GM19468 (cell line): Measurements from ENCODE around the gene ZNF727.
"Not testable (repeated sequence)": the region's sequence is repeated elsewhere in the genome, so short reads cannot be mapped to it uniquely, and the experiment has no call there.

Source experiments
- ATAC-seq: cut with Tn5 transposase; IDR thresholded peaks from one replicate; pipeline ENCODE4 v1.9.1; 2021; ENCODE audit warnings: mild to moderate bottlenecking, moderate library complexity, moderate number of reproducible peaks; ENCODE audit not compliant: unreplicated experiment; ENCODE audit errors: extremely low read depth

Gene ZNF727

DNA sequence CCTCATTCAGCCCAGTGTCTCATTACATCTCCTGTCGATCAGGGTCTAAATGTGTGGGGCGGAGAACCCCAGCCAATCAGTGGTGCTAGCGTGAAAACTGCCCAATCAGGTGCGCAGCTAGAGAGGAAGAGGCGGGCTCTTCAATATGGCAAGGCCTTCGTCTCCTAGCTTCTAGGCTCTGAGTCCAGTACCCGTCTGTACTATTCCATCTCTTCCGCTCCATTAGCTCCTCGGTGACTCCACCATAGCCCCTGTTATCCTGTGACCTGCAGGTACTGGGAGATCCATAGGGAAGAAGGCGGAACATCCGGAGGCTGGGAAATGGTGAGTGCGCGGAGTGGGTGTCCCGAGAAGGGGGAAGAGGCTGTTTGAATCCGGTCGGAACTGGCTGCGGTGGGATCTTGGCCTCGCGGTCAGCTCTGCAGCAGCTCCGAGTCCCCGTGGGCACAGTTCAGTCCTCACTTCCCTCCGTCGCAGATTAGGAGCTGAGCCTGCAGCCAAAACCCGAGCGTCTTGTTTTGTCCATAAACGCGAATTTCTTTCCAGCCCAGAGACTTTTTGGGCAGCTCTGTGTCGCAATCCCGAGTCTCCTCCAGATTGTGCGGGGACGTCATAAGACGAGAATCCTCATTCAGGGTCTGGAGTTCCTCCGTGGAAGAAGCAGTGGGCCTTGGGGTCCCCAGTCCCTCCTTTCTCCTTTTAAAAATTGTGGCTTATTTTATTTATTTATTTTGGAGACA, at the start of gene ZNF727:
ZNF727 (plus strand) TSS at position 134 of the 740 bp plus-strand sequence; CDS start at position 322, 188 bp downstream.
- no peak for ATAC-seq

DNA sequence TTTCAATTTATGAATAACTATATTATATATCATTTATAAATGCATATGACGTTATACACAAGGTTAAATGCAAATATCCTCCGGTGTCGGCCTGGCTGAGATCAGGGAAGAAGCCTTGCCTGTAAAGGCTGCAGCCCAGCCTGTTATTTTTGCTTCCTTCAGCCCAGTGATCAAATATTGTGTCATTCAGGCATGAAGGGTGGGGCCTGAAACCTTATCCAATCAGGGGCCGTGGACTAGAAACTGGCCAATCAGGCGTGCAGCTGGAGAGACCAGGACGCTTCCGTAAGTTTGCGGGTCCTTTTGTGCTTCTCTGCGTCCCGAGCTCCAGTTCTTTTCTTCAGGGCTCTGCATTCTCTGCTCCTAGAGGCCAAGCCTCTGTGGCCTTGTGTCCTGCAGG, 46.7 kb upstream of the ZNF727 start, which contains the start of gene ZNF722:
ZNF722 (plus strand) TSS at position 301 of the 400 bp plus-strand sequence. CDS start 113 bp downstream, outside the sequence.
- no peak for ATAC-seq

DNA sequence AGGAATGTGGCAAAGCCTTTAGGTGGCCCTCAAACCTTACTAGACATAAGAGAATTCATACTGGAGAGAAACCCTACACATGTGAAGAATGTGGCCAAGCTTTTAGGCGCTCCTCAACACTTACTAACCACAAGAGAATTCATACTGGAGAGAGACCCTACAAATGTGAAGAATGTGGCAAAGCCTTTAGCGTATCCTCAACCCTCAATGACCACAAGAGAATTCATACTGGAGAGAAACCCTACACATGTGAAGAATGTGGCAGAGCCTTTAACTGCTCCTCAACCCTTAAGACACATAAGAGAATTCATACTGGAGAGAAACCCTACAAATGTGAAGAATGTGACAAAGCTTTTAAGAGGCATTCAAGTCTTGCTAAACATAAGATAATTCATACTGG, 29.7 kb upstream of the ZNF727 start:
- not testable (repeated sequence) for ATAC-seq

DNA sequence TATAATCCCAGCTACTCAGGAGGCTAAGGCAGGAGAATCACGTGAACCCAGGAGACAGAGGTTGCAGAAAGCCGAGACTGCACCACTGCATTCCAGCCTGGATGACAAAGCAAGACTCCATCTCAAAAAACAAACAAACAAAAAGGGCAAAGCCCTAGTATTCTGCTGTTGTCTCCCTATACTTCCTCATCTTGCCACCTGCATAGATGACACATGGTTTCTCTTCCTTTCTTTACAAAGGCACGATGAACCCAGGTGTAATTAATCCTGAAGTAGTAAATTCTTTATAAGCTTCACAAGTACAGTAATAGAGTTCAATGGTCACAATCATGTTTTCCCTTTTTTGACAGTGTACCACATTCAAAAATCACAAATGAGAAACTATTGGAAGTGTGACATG, 9.8 kb upstream of the ZNF727 start:
- no peak for ATAC-seq

DNA sequence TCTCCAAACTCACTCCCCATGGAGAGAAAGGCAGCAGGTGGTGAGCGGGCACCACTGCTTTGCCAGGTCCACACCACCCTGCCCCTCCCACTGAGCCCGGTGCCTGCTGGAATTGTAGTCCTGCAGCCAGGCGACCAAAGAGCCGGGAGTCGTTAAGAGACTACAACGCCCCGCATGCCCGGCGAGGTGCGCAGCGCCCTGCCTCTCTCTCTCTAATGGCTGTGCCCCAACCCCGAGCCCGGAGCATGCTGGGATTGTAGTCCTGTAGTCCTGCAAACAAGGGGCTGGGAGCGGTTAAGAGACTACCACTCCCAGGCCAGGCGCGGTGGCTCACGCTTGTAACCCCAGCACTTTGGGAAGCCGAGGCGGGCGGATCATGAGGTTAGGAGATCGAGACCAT, 8.1 kb upstream of the ZNF727 start:
- no peak for ATAC-seq

DNA sequence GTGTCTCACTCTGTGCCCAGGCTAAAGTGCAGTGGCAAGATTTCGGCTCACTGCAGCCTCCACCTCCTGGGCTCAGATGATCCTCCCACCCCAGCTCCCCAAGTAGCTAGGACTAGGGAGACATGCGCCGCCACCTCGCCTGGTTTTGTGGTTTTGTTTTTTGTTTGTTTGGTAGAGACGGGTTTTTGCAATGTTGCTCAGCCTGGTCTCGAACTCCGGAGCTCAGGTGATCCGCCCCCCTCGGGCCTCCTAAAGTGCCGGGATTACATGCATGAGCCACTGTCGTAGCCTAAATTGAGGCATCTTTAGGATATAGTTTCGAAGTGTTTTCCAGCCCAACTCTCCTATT, 781 bp downstream of the ZNF727 start:
- ATAC-seq = no peak

DNA sequence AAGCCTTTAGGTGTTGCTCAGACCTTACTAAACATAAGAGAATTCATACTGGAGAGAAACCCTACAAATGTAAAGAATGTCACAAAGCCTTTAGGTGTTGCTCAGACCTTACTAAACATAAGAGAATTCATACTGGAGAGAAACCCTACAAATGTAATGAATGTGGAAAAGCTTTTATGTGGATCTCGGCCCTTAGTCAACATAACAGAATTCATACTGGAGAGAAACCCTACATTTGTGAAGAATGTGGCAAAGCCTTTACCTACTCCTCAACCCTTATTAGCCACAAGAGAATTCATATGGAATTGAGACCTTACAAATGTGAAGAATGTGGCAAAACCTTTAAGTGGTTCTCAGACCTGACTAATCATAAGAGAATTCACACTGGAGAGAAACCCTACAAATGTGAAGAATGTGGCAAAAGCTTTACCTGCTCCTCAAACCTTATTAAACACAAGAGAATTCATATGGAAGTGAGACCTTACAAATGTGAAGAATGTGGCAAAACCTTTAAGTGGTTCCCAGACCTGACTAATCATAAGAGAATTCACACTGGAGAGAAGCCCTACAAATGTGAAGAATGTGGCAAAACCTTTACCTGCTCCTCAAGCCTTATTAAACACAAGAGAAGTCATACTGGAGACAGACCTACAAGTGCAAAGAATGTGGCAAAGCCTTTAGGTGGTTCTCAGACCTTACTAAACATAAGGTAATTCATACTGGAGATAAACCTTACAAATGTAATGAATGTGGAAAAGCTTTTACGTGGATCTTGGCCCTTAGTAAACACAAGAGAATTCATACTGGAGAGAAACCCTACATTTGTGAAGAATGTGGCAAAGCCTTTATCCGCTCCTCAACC, 32.8 kb downstream of the ZNF727 start:
- ATAC-seq = not testable (repeated sequence)

DNA sequence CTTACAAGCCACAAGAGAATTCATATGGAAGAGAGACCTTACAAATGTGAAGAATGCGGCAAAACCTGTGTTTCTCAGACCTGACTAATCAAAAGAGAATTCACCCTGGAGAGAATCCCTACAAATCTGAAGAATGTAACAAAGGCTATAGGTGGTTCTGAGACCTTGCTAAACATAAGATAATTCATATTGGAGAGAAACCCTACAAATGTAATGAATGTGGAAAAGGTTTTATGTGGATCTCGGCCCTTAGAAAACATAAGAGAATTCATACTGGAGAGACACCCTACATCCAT, 33.4 kb downstream of the ZNF727 start:
- ATAC-seq = no peak

DNA sequence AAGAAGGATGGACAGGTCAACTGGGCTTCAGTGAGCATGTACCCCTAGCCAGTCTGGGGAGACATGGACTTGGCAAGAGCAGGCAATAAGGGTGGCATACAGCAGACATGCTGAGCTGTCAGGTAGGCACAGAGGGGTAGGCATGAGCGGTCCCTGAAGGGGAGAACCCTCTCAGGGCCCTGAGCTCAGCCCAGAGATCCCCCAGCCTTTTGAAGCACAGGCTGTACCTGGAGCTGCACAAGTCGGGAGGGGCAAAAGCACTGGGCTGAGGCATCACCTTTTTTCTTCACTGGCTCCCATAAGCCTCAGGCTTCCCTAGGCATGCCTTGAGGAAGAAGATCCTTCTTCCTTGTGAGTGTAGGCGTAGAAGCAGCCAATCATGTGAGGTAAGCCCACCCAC, 42.3 kb downstream of the ZNF727 start:
- no peak for ATAC-seq

DNA sequence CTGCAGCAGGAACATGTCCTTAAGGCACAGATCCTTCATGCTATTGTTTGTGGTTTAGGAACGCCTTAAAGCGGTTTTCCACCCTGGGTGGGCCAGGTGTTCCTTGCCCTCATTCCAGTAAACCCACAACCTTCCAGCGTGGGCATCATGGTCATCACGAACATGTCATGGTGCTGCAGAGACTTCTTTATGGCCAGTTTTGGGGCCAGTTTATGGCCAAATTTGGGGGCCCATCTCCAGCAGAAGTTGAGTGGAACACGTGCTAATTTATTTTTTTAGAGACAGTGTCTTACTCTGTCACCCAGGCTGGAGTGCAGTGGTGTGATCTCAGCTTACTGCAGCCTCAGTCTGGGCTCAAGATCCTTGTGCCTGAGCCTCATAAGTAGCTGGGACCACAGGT, 43.6 kb downstream of the ZNF727 start:
- not testable (repeated sequence) for ATAC-seq
